ENCODE results near the gene RHOF.

GRCh38 chr12:121801595-121802484 lies 8.4 kb upstream of the RHOF start:
- TF ChIP-seq CTCF (IDR thresholded peaks at IDR 0.05) (no peak), POLR2A (IDR thresholded peaks at IDR 0.05) (no peak)

Measured in tibial nerve (tissue), 3 donors.